HG03108 (cell line): Measurements from ENCODE around the gene ZNF366.

Source experiments
- ATAC-seq: cut with Tn5 transposase; IDR thresholded peaks from one replicate; pipeline ENCODE4 v1.9.1; 2021; ENCODE audit warnings: moderate library complexity; ENCODE audit not compliant: unreplicated experiment

The ZNF366 gene

GRCh38 chr5:72468606-72469005, 38.6 kb downstream of the ZNF366 start:
- ATAC-seq: no peak

- no peak for ATAC-seq
Observed at GRCh38 chr5:72468024-72468423, 39.2 kb downstream of the ZNF366 start.

GRCh38 chr5:72467461-72467860, 39.7 kb downstream of the ZNF366 start:
- ATAC-seq: no peak

GRCh38 chr5:72465601-72466563, 41.3 kb downstream of the ZNF366 start:
- ATAC-seq: peak; percentile 61

- ATAC-seq: peak; percentile 31
Observed at GRCh38 chr5:72465066-72465465, 42.1 kb downstream of the ZNF366 start.

- no peak for ATAC-seq
Observed at GRCh38 chr5:72464071-72464470, 43.1 kb downstream of the ZNF366 start.

GRCh38 chr5:72463449-72464052, 43.7 kb downstream of the ZNF366 start:
- ATAC-seq: no peak

- ATAC-seq: no peak
Observed at GRCh38 chr5:72460413-72460812, 46.8 kb downstream of the ZNF366 start.

GRCh38 chr5:72459913-72460312, 47.3 kb downstream of the ZNF366 start:
- ATAC-seq: no peak

GRCh38 chr5:72459089-72459661, 48.0 kb downstream of the ZNF366 start:
- no peak for ATAC-seq

- no peak for ATAC-seq
Observed at GRCh38 chr5:72458407-72458806, 48.8 kb downstream of the ZNF366 start.

- ATAC-seq: no peak
Observed at GRCh38 chr5:72457491-72457890, 49.7 kb downstream of the ZNF366 start.

- no peak for ATAC-seq
Observed at GRCh38 chr5:72456391-72457074, 50.7 kb downstream of the ZNF366 start.

- no peak for ATAC-seq
Observed at GRCh38 chr5:72455476-72455875, 51.7 kb downstream of the ZNF366 start.

- no peak for ATAC-seq
Observed at GRCh38 chr5:72454996-72455395, 52.2 kb downstream of the ZNF366 start.

GRCh38 chr5:72453246-72453775, 53.9 kb downstream of the ZNF366 start:
- ATAC-seq: no peak

GRCh38 chr5:72452515-72453245, 54.5 kb downstream of the ZNF366 start:
- no peak for ATAC-seq

GRCh38 chr5:72451741-72452505, 55.3 kb downstream of the ZNF366 start:
- peak; percentile 89 for ATAC-seq

GRCh38 chr5:72448368-72448767, 58.8 kb downstream of the ZNF366 start:
- ATAC-seq: no peak

GRCh38 chr5:72447751-72448150, 59.5 kb downstream of the ZNF366 start:
- no peak for ATAC-seq
